LoVo (cell line): ENCODE data around the gene PLEKHM3.
"Not testable (repeated sequence)": the region's sequence is repeated elsewhere in the genome, so short reads cannot be mapped to it uniquely, and the experiment has no call there.

Experiments
- DNase-seq: peaks from one replicate; pipeline ENCODE4 v3.0.0-alpha.2; 2016; ENCODE audit warnings: low spot score

PLEKHM3 gene

DNA sequence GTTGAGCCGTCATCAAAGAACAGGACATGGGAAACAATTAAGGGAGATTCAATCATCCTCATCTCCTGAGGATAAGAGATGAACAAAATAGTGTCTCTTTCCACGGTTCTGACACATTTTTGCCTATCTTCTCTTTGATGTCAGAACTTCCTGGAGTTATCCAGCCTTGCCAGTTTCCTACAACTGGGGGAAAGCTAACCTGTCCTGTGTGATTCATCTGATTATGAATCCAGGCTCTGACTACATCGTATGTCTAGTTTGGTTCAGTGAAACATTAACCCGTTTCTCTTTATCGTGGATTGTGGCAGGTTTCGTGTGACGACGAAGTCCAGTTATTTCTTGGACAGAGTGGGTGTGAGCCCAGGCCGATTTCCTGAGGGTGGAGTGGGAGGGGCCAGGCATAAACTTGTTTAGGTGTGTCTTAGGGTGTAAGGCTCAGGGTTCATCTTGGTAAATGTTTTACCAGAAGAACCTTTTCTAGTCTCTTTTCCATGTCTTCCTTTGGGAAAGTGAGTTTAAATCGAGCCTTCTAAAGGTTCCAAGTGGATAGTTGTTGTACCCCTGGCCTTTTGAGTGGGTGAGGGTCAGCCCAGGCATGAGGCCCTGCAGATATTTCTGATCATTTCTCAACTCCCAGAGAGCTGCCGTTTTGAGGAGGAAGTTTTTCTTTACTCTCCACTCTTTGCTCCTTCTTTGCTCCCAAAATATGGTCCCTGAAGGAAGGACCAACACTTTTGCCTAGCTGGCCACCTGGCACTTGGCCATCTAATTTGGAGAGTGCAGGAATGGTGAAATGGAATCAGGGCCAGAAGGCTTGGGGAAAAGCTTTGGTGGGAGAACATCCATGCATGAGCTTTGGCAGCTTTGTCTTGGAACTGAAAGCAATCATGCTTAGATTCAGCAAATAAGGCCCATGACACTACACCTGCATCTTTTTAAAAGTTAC, 205.2 kb downstream of the PLEKHM3 start:
- peak; percentile 92 for DNase-seq

DNA sequence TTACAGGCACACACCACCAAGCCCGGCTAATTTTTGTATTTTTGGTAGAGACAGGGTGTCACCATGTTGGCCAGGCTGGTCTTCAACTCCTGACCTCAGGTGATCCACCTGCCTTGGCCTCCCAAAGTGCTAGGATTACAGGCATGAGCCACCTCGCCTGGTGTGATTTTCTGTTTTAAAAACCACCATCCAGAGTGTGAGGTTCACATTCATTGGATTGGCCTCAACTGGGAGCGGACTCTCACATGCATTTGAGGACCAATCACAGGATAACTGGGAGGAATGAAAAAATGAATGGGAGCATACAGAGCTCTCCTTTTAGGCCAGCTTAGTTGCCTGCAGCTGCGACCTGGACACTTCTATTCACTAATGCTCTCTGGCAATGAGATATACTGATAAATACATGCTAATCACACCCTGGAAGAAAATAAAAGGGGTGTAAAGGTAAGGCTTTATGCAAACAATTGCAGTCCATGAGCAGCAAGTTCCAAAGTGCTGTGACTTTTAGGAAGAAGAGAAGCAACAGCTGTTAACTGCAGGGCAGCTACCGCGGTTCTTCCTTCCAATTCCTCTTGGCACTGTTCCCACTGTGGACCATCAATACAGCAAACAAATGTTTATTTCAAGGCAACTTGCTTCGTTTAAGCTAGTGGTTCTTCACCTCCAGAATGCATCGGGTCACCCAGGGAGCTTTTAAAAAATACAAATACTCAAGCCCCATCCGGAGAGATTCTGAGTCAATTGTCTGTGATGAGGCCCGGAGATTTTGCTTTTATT, 206.1 kb downstream of the PLEKHM3 start:
- DNase-seq, result no peak

DNA sequence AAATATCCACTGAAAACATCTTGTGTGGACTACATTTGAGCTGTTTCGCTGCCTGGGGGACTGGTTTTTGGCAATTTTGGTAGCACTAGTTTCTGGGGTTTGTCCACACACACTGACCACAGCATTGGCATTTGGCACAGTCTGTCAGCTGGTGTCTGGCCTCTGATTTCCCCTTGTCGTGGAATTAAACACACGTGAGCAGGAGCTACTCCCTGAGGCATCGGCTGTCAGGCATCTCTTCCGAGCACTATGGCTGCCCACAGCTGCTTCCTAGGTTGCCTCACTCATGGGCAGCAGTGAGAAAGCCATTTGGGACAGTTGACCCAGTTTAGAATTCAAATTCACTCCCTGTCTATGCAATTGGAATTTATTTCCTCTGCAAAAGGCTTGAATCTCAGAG, 208.8 kb downstream of the PLEKHM3 start:
- DNase-seq, result no peak

DNA sequence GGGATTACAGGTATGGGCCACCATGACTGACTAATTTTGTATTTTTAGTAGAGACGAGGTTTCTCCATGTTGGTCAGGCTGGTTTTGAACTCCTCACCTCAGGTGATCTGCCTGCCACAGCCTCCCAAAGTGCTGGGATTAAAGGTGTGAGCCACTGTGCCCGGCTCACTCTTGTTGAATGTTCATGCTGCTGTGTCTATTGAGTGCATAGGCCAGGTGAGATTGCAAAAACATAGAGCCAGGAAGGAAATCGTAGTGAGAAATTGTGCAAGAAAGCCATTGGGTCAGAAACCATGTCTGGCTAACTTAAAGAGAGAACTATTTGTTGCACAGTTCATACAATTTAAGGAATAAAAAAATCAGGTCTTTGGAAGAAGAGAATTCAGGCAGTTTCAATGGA, 210.1 kb downstream of the PLEKHM3 start:
- DNase-seq, result no peak

DNA sequence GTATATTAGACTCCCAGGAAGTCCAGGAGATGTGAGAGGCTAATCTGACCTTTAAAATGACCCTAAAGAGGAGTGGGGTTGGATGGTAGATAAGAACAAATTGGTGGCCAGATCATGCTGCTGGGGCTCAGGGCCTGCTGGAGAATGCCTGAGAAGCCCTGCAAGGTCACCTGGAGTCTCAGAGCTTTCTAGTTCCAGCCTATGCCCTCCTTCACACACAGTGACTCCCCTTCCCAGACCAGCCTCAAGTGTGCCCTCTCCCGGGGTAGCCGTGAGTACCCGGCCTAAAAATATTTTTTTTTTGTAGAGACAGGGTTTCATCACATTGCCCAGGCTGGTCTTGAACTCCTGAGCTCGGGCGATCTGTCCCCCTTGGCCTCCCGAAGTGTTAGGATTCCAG, 211.4 kb downstream of the PLEKHM3 start:
- no peak for DNase-seq

DNA sequence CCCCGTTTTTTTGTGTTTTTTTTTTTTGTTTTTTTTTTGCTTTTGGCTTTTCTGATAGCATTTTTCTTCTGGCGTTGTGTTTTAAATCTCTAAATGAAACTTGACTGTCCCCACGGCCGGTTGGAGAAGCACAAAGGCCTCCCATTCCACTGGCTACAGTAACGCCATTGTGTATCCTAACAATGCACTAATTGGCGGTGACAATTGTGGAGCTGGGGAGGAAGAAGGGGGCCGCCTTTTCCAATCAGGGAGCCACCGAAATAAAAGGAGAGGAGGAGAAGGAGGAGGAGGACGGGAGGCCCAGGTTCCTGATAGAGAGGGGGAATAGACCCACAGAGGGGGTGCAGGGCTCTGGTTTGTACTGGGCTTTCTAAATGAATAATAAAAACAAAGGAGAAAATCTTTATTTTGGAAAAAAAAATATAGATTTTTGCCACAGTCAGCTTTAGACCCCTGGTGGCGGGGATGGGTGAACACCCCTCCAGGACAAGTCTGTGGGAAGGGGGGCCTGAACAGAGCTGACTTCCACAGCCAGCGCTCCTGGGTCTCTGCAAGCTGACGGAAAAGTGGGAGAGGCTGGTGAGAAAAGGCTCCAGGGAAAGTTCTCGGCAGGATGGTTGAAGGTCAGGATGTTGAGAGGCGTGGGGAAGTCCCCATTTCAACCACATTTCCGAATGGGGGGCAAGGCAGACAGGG, 212.0 kb downstream of the PLEKHM3 start:
- no peak for DNase-seq

DNA sequence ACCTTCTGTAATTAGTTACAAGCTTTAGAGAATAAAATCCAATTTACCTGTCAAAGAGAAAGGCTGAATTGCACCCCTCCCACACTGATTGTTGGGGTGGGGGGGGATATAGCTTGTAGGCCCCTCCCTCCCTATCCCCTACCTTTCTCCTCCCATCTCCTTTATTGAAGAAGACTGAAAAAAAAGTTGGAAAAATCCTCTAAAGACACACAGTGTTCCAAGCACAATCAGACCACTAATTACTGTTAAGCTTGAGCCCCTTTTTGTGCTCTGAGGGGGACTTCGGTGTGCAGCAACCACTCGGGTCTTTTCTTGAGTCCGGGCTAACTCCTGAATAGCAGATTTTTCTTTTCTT, 212.6 kb downstream of the PLEKHM3 start:
- no peak for DNase-seq

DNA sequence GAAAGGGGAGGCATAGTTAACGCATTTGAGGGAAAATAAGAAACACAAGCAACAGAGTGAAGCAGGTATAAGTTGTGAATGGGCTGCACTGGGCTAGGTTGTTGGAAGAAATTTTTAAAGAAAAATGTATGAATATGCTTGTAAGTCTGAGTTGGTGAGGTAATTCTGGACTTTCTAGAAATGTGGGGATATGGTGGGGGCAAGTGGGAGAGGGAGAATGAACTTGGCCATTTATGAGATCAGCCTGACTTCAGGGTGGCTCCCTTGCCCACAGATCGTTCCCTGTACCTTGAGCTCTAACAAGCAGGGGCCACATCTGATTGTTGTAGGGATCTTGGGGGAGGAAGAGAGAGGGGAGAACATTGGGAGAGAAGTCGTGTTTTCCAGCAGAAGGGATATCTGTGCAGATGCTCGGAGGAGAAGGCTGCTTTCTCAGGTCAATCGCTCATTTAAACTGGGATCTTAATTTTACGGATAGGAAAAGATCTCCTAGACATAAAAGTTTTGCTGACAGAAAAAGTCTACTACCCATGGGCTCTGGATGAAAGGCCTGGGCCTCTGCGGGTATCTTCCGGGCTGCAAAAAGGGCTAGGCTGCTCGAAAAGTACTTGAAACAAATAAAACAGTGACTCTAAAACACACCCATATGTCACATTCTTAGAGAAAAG, 213.1 kb downstream of the PLEKHM3 start:
- no peak for DNase-seq

DNA sequence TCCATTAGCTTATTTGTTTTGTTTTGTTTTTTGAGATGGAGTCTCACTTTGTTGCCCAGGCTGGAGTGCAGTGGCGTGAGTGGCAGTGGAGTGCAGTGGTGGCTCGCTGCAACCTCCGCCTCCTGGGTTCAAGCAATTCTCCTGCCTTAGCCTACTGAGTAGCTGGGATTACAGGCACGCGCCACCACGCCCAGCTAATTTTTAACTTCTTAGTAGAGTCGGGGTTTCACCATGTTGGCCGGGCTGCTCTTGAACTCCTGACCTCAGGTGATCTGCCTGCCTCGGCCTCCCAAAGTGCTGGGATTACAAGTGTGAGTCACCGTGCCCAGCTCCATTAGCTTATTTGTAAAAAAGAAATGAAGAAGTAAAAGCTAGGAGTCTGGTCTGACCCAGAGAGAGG, 213.7 kb downstream of the PLEKHM3 start:
- DNase-seq, result not testable (repeated sequence)

DNA sequence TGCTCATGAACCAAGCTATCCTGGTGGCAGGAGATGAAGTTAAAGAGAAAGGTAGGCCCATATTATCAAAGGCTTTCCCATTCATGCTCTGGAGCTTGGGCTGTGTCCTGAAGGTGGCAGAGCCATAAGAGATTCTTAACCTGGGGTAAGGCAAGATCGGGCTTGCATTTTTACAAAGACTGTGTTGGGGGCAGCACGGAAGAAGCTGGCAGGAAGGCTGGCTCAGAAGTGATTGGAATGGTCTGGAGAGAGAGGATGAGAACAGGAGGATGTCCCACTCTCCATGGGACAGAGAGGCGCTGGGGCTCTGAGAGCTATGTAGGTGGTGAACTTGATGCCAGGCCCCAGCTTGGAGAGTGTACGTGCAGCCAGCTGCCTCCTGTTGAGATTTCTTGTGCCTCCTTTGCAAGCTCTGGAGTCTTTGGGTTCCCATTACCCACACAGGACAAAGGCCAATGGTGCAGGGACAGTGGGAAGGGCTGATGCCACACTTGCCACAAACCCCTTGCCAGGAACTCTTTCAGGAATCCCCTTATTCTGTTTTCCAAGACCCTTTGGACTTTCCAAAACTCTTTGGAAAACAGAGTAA, 215.0 kb downstream of the PLEKHM3 start:
- DNase-seq, result no peak

DNA sequence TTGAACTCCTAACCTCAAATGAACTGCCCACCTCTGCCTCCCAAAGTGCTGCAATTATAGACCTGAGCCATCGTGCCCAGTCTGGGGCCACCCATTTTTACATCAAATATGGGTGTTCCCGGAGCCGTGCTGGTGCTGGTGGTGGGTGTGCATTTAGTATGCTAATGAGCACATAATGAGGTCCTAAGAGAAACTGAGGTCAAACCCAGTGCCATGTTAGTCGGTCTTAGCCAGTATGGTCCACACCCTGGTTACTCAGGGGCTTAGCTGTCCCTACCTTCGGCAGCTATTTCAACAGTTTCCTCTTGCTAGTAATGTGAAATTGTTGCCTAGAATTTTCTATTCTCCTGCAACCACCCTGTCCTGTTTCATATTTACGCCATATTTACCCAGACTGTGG, 217.2 kb downstream of the PLEKHM3 start:
- no peak for DNase-seq

DNA sequence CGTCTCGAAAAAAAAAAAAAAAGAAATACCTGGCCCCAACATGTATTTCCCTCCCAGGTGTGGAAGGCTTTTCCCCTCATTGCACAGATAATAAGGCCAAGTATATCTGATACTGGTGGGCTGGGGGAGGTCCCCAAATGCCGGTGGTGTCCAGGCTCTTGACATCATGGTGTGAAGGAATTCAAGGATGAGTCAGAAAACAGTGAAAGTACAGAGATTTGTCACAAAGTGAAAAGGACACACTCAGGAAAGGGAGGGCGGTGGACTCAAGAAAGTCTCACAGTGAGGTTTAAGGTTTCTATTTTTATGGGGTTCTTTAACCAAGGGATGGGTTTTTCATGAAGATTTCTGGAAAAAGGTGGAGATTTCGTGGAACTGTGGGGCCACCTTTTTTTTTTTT, 217.8 kb downstream of the PLEKHM3 start:
- no peak for DNase-seq

DNA sequence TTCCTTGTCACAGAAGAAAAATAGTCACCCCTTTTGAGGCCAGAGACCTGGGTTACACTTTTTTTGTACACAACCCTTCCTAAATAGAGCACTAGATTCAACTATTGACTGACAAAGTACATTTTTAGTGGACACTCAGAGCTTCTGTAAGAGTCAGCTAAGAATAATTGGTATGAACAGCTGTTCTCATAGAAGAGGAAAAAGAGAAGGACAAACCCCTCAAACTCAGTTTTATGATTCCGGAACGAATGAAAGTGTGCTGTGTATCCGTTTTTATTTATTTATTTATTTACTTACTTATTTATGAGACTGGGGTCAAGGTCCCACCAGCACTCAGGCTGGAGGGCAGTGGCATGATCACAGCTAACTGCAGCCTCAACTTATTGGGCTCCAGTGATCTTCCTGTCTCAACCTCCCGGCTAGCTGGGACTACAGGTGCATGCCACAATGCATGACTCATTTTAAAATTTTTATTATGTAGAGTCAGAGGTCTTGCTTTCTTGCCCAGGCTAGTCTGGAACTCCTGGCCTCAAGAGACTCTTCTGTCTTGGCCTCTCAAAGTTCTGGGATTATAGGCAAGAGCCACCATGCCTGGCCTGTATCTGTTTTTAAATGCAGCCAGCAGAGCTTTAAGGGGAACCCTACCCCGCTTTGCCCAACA, 219.6 kb downstream of the PLEKHM3 start:
- peak; percentile 81 for DNase-seq

DNA sequence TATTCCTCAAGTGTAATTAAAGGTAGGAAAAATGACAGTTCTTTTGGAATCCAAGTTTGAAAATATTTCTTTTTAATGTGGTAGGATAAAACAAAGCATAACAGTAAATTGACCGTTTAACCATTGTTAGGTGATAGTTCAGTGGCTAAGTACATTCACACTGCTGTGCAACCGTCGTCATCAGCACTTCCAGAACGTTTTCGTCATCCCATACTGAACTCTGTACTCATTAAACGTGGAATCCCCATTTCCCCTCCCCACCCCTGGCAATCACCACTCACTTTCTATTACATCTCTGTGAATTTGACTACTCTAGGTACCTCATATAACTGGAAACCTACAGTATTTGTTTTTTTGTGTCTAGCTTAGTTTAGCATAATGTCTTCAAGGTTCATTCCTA, 222.7 kb downstream of the PLEKHM3 start:
- DNase-seq, result no peak

DNA sequence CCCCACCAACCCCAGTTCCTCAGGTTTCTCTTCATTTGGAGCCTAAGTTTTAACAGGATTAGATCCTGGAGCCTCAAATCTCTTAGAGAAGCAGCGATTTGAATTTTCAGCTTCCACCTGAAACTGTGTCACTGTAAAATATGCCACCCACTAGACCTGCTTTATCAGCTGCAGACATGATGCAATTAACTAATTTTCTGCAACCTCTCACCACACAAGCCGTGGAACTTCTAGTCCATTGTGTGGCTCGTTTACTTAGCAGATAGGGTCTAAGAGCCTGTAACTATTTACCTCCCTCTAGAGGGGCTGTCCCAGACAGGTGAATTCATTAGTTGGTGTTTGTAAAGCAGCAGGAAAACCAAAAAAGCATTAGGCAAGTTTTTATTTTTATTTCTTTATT, 224.1 kb downstream of the PLEKHM3 start:
- DNase-seq, result no peak

DNA sequence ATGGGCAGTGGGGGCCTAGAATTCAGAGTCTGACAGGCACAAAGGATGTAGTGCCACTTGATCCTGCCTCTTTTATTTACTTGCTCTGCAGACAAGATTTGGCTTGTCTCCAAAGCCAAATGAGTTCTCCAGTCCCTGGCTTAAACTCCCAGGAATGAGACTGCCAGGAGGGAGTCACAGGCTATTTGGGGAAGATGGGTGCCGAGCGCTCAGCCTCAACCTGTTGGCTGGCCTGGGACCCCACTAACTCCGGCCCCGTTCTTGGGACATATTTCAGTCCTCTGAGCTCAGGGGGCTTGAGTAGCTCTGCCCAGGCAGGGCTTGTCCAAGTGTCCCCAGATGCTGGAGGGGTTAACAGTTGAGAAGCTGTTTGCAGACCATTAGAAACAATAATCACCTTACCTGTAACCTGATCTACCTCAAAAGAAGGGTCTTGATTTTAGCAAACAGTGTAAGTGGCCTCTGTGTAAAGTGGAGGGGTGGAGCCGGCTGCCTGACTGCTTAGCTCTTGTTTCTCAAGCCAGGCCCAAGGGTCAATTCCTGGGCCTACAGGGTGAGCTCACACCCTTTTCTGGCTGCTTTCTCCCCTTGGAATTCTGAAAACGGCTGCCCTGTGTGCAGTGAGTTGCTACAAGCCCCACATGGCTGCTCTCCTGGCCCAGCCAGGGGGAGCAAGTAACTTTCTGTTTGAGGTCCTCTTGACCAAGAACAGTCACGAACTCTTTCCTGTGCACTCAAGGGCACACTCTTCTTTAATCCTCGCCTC, 228.6 kb downstream of the PLEKHM3 start:
- DNase-seq, result no peak

DNA sequence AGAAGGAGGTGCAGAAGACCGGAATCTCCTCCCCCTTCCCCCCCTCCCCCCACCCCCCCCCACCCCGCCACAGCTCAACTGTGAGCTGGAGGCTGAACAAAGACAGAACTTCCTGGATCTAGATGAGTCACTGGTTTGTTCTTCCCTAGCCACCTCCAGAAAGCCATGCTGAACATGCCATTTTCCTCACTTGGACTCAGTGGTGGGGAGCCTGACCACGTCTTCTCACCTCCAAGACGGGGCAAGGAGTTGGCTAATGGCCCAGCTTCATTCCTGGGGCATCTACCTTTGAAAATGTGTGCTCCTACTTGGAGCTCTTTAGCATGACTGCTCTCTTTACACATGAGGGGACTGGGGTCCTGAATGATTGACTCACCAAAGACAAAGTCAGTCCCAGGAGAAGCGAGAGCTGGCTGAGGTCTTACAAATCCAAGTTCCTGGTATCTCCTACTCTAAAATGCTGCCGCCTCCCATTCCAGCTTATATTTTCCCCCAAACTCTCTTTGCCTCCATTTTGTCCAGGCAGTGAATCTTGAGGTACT, 233.0 kb downstream of the PLEKHM3 start:
- peak; percentile 67 for DNase-seq

DNA sequence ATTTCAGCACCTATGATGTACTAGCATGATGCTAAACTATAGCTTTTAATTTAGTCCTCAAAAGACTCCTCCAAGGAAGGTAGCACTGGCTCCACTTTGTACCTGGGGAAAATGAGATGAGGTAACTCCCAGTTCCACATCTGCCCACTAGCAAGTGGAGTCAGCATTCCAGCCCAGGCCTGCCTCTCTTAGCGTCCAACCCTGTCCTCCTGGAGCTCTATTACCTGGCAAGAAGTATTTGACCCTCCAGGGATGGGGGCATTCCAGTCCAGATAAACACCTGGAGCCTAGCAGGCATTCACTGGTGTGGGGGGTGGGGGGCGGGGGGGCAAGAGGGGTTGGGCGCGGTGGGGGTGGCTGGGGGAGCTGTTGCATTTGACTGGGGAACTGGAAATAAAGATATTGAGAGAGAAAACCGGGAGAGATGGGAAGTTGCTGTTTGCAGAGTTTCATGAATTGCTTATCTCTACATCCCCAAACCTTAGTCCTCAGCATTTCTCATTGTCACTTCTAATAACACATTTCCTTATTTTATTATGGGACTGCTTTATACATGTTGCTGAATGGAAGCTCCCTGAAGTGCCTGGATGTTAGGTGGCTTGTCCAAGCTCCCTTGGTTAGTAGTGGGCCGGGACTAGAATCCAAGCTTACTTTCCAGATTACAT, 233.6 kb downstream of the PLEKHM3 start:
- no peak for DNase-seq

DNA sequence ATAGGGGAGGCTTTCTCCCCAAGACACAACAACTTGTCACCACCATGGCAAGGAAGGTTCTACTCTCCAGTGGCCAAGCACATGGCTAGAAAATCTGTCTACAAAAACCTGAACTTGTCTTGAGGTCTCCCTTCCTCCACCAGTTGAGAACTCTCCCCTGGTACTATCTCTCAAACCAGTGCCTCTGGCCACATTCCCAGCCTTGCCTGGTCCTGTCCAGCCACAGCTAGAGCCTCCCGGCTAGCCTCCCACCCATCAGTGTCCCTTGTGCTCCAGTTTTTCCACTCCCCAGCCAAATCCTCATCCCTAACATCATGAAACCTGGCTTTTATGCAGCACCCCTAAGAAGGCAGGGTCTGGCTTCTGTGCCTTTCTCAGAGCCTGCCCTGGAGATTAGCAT, 234.4 kb downstream of the PLEKHM3 start:
- DNase-seq, result no peak

DNA sequence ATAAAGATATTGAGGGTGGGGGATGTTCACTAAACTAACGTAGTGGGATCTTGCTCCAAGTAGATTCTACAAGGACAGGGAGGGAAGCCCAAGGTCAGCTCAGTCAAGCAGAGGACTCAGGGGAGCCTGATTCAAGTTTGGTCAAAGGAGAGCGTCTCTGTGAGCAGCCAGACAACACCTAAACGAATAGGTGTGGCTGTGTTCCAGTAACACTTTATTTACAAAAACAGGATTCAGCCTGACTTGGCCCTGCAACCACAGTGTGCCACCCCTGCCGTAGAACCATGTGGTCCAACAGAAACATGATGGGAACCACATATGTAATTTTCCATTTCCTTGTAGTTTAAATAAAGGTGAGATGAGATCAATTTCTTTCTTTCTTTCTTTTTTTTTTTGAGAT, 237.5 kb downstream of the PLEKHM3 start:
- no peak for DNase-seq
